OCI-LY1 (cell line): Measurements from ENCODE around the gene S1PR4.

Experiments
- CTCF ChIP-seq: fragments of 200-600 bp; sonication (generic), shearing (Covaris generic); IDR thresholded peaks from 2 replicates; pipeline ENCODE4 v1.5.1; 2017; ENCODE audit warnings: mild to moderate bottlenecking, antibody characterized with exemption, low read length, moderate library complexity, mixed read lengths
- EZH2 ChIP-seq: fragments of 200-600 bp; sonication (generic), shearing (Covaris generic); IDR thresholded peaks from 2 replicates; pipeline ENCODE4 v1.8.0; 2017; ENCODE audit warnings: borderline replicate concordance, mixed run types, mild to moderate bottlenecking, antibody characterized with exemption, low read length, moderate library complexity, mixed read lengths

GRCh38 chr19:3194106-3195087 lies 15.8 kb downstream of the S1PR4 start:
- TF ChIP-seq CTCF = no peak
- no peak for TF ChIP-seq EZH2
